Urinary bladder (tissue), 4 donors: Measurements from ENCODE around the gene PPP4R3A. TPM values are rescaled to one million over a fixed set of nuclear protein-coding genes. Genes with fewer than 3 reads are reported as not detected.
"Not testable (repeated sequence)": the region's sequence is repeated elsewhere in the genome, so short reads cannot be mapped to it uniquely, and the experiment has no call there.

Source experiments
- DNase-seq: peaks from one replicate; pipeline ENCODE4 v3.0.0-alpha.2; 2015; ENCODE audit errors: extremely low spot score
- H3K27ac ChIP-seq: one replicate; pipeline ENCODE4 v1.5.1; 2013; ENCODE audit warnings: low read depth, mild to moderate bottlenecking, moderate library complexity
- H3K36me3 ChIP-seq: one replicate; pipeline ENCODE4 v1.6.1; 2013; ENCODE audit warnings: mild to moderate bottlenecking, moderate library complexity; ENCODE audit not compliant: insufficient read depth
- H3K4me1 ChIP-seq: one replicate; pipeline ENCODE4 v1.6.1; 2013; ENCODE audit warnings: mild to moderate bottlenecking, moderate library complexity; ENCODE audit not compliant: insufficient read depth
- H3K4me3 ChIP-seq: one replicate; pipeline ENCODE4 v1.5.1; 2013; ENCODE audit warnings: low read depth, low read length
- WGBS: extraction: QIAGEN DNeasy Blood & Tissue Kit; methylation state at CpG from one replicate; pipeline ENCODE4 v1.1.7; 2013; 5-methylcytosine and 5-hydroxymethylcytosine counted together
- polyA plus RNA-seq: library from polyadenylated mRNA; stranded (reverse); fragments of 200-250 nt; gene quantifications from one replicate; pipeline ENCODE4 v1.2.3, GENCODE V29; 2013
- total RNA-seq: library from RNA; depleted of rRNA; stranded (reverse); fragments of >200 nt; gene quantifications from one replicate; pipeline ENCODE4 v1.2.3, GENCODE V29; 2014
- donor health status: healthy with polysubstance abuse.
- donor health status: healthy.

Gene PPP4R3A
- 129 TPM for total RNA-seq
- polyA plus RNA-seq = 48.2 TPM

DNA sequence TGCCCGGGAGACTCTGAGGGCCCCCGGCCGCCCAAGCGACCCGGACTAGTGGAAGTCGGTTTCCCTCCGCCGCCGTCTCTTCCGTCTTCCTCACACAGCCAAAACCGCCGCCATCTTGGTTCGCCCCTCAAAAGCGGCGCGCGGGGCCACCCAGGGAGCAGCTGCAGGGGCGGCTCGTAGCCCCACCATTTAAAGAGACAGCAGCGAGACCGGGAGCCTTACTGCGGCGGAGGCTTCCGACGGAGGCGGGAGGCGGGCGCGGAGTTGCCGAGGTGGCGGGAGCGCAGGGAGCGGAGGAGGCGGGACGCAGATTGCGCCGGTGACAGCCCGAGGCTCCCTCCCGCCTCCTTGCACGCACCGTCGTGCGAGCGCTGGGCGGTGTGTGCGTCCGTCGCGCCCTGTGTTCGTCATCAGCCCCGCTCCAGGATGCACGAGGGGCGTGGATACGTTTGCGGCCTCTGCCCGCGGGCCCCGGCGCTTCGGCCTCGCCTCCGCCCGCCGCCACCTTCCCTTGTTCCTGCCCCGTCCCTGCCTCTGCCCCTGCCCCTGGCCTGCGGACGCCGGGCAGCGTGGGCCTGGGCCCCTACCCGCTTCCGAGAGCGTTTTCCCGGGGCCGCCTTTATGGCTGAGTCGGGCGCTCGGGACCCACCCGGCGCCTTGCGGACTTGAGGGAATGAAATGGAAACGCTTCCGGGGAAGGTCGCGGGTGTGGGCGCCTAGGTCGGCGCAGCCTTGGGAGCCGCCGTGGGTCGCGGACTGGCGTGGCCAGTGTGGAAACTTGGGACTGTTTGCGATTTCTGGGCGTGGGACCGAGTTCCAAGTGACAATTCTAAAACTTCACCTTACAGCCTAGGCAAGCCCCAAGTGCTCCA, at the start of gene PPP4R3A:
Gene PPP4R3A, minus strand, starts transcription at position 140 of the 872 bp plus-strand sequence. CDS start 663 bp downstream, outside the sequence.
- Histone ChIP-seq H3K36me3 (no peaks in the 10 kb centered on the region), H3K27ac (peak within 1 kb of the TSS; percentile 100), H3K4me1 (no peaks in the 10 kb centered on the region), H3K4me3 (peak within 1 kb of the TSS; percentile 86)
- WGBS = under 1% methylated on average over 95 of the region's 95 CpGs
- DNase-seq = peak; percentile 86

- no peak overlapping the region for H3K4me3 ChIP-seq
- H3K4me1 ChIP-seq = no peaks in the 10 kb centered on the region
- 73% methylated on average over 2 of the region's 2 CpGs for WGBS
- no peaks in the 10 kb centered on the region for H3K36me3 ChIP-seq
- no peak for DNase-seq
- no peak overlapping the region for H3K27ac ChIP-seq
These were observed 45.4 kb upstream of the PPP4R3A start for GRCh38 chr14:91555531-91555930.

DNA sequence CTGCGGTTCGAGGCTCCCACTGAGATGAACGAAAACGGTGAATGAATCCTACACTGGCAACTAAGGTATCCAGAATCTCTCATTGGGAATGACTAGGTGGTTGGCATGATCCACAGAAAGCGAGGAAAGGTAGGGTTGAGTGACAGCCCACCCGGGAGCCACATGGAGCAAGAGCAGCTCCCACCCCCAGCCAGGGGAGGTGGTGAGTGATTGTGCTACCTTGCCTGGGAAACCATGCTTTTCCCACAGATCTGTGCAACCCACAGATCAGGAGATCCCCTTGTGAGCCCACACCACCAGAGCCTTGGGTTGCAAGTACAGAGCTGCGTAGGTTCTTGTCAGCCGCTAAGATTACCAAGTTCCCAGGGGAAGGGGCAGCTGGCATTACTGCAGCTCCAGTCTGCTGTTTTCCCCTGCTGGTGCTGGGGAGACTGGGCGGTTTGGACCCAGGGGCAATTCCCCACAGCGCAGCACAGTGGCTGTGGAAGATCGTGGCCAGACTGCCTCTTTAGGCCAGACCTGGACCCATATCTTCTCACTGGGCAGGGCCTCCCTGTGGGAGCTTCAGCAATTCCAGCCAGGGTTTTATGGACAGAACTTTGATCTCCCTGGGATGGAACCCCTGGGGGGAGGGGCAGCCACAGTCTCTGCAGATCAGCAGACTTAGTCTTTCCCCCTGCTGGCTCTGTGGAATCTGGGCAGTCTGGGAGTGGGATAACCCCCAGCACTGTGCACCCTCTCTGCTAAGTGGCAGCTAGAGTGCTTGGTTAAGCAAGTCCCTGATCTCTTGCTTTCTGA, 44.6 kb upstream of the PPP4R3A start:
- Histone ChIP-seq H3K4me1 (no peaks in the 10 kb centered on the region), H3K27ac (no peak overlapping the region), H3K4me3 (no peak overlapping the region), H3K36me3 (no peaks in the 10 kb centered on the region)
- WGBS = 73% methylated on average over 11 of the region's 11 CpGs
- DNase-seq = no peak

DNA sequence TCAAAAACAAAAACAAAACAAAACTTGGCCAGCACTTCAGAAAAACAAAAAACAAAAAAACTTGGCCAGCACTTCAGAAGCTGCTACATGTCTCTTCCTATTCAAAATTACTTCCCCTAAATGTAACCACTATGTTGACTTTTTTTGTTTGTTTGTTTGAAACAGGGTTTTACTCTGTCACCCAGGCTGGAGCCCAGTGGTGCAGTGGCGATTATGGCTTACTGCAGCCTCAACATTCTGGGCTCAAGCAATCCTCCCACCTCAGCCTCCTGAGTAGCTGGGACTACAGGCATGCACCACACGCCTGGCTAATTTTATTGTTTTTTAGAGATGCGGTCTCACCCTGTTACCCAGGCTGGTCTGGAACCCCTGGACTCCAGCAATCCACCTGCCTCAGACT, 38.0 kb upstream of the PPP4R3A start:
- Histone ChIP-seq H3K36me3 (no peaks in the 10 kb centered on the region), H3K27ac (no peak overlapping the region)
- 89% methylated on average over 3 of the region's 3 CpGs for WGBS

GRCh38 chr14:91545946-91546716, 36.0 kb upstream of the PPP4R3A start:
- H3K4me3 ChIP-seq = no peak overlapping the region
- H3K4me1 ChIP-seq = no peaks in the 10 kb centered on the region
- 69% methylated on average over 5 of the region's 5 CpGs for WGBS
- no peak for DNase-seq
- H3K36me3 ChIP-seq = no peaks in the 10 kb centered on the region
- no peak overlapping the region for H3K27ac ChIP-seq

More for the DNA sequence above, 38.0 kb upstream of the PPP4R3A start:
- Histone ChIP-seq H3K4me1 (no peaks in the 10 kb centered on the region), H3K4me3 (no peak overlapping the region)
- no peak for DNase-seq

DNA sequence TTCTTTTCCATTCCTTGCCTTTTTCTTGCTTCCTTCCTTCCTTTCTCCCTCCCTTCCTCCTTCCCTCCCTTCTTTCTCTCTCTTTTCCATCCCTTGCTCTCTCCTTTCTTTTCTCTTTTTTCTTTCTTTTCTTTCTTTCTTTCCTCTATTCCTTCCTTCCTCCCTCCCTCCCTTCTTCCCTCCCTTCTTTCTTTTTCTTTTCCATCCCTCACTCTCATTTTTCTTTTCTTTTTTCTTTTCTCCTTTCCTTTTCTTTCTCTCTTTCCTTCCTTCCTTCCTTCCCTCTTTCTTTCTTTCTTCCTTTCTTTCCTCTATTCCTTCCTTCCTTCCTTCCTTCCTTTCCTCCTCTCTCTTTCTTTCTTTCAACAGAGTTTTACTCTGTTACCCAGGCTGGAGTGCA, 35.1 kb upstream of the PPP4R3A start:
- H3K4me3 ChIP-seq = no peak overlapping the region
- H3K36me3 ChIP-seq = no peaks in the 10 kb centered on the region
- no peak overlapping the region for H3K27ac ChIP-seq
- DNase-seq = no peak
- H3K4me1 ChIP-seq = no peaks in the 10 kb centered on the region

DNA sequence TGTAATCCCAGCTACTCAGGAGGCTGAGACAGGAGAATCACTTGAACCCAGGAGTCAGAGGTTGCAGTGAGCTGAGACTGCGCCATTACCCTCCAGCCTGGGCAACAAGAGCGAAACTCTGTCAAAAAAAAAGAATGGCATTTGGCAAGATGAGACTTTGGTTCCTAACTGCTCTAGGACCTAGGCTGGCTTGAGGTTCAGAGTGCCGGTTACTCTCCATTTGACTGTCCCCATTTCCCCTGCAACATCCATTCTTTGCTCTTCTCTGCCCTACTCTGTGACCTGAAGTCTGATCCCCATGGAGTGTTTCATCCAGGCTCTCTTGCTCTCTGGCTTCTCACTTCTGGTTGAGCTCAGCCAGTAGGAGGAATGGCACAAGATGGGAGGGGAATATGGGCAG, 26.2 kb upstream of the PPP4R3A start:
- 97% methylated on average over 3 of the region's 3 CpGs for WGBS
- DNase-seq = no peak
- Histone ChIP-seq H3K4me1 (no peaks in the 10 kb centered on the region), H3K27ac (no peak overlapping the region), H3K4me3 (no peak overlapping the region), H3K36me3 (no peaks in the 10 kb centered on the region)

DNA sequence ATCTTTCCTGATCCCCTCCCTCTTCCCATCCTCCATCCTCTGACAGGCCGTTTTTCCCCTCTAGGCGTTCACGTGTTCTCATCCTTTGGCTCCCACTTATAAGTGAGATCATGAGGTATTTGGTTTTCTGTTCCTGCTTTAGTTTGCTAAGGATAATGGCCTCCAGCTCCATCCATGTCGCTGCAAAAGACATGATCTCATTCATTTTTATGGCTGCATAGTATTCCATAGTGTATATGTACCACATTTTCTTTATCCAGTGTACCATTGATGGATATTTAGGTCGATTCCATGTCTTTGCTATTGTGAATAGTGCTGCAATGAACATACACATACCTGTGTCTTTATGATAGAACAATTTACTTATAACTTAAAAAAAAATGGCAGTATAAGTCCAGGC, 23.9 kb upstream of the PPP4R3A start:
- not testable (repeated sequence) for H3K4me1 ChIP-seq, DNase-seq, H3K4me3 ChIP-seq, H3K36me3 ChIP-seq, H3K27ac ChIP-seq
- WGBS = 77% methylated on average over 5 of the region's 5 CpGs

DNA sequence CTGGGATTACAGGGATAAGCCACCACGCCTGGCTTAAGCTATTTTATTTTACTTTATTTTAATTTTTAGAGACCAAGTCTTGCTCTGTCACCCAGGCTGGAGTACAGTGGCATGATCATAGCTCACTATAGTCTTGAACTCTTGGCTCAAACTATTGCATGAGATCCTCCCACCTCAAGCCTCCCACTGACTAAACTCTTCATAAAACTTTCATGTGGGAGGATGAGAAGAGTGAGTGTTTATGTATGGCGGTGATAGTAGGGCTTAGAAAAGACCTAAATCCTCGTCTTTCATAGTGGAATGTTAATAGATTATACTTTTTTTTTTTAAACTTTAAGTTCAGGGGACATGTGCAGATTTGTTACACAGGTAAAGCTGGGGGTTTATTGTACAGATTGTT, 23.5 kb upstream of the PPP4R3A start:
- DNase-seq = no peak
- WGBS = 39% methylated on average over 3 of the region's 3 CpGs
- Histone ChIP-seq H3K4me3 (no peak overlapping the region), H3K4me1 (no peaks in the 10 kb centered on the region), H3K36me3 (no peaks in the 10 kb centered on the region), H3K27ac (no peak overlapping the region)

DNA sequence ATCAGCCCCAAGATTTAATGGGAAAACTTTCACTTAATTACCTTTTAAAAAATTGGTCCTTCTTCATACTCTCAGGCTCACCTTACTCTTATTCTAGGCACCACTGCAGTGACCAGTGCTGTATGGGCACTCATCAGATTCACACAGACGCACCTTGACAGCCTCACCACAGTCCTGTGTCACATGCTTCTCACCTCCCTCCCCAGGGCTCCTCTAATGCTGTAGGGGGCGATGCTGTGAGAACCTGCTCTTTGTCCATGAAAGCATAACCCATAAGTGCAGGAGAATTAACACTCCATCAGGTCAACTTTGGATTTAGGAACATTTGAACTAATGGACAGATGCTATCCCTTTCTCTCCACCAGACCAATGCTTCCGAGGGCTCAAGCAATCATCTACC, 13.9 kb upstream of the PPP4R3A start:
- Histone ChIP-seq H3K27ac (no peak overlapping the region), H3K4me3 (no peak overlapping the region), H3K36me3 (no peaks in the 10 kb centered on the region), H3K4me1 (no peaks in the 10 kb centered on the region)
- WGBS = 77% methylated on average over 3 of the region's 3 CpGs
- no peak for DNase-seq

GRCh38 chr14:91521061-91521640, 11.0 kb upstream of the PPP4R3A start:
- Histone ChIP-seq H3K4me1 (no peaks in the 10 kb centered on the region), H3K27ac (no peak overlapping the region), H3K4me3 (no peak overlapping the region), H3K36me3 (no peaks in the 10 kb centered on the region)
- DNase-seq = no peak

GRCh38 chr14:91520138-91520537, 10.0 kb upstream of the PPP4R3A start:
- H3K4me3 ChIP-seq = no peak overlapping the region
- H3K36me3 ChIP-seq = no peaks in the 10 kb centered on the region
- WGBS = 90% methylated on average over 2 of the region's 2 CpGs
- H3K27ac ChIP-seq = no peak overlapping the region
- H3K4me1 ChIP-seq = no peaks in the 10 kb centered on the region
- DNase-seq = no peak
